Stimulated activated CD8-positive, alpha-beta memory T cell treated with anti-CD3 and anti-CD28 coated beads, Interleukin-4, amount 100 ng/mL, for 1 hour (primary cell): ENCODE measurements around the gene IL11RA.
A peak's percentile ranks its signal among the peaks of the same experiment; 100 is the strongest.

Source experiments
- DNase-seq, 2 donors: peaks; one replicate each; pipeline ENCODE4 v3.0.0-alpha.2; 2020; ENCODE audit warnings: low read depth in 2 of 2, low spot score in 1 of 2

Gene IL11RA

GRCh38 chr9:34684816-34685215 lies 32.8 kb downstream of the IL11RA start:
- no peak for DNase-seq

GRCh38 chr9:34685591-34685990 lies 33.6 kb downstream of the IL11RA start:
- DNase-seq = no peak

GRCh38 chr9:34686231-34686630 lies 34.2 kb downstream of the IL11RA start:
- DNase-seq = no peak

GRCh38 chr9:34686732-34687131 lies 34.7 kb downstream of the IL11RA start:
- DNase-seq = no peak

- DNase-seq = no peak
Measured at GRCh38 chr9:34687276-34688030, 35.5 kb downstream of the IL11RA start.

GRCh38 chr9:34688329-34689115 lies 36.5 kb downstream of the IL11RA start:
- no peak for DNase-seq

- no peak for DNase-seq
Measured at GRCh38 chr9:34689116-34689470, 37.1 kb downstream of the IL11RA start.

GRCh38 chr9:34689512-34689911 lies 37.5 kb downstream of the IL11RA start:
- DNase-seq = no peak

- no peak for DNase-seq
Measured at GRCh38 chr9:34690983-34691935, 39.3 kb downstream of the IL11RA start, which contains the start of gene CCL19. Gene CCL19 (minus strand): TSS chr9:34691276. CDS start chr9:34691139, 137 bp downstream.

GRCh38 chr9:34691936-34692315 lies 39.9 kb downstream of the IL11RA start:
- DNase-seq = no peak

GRCh38 chr9:34693560-34693959 lies 41.6 kb downstream of the IL11RA start:
- no peak for DNase-seq

- DNase-seq = no peak
Measured at GRCh38 chr9:34694811-34695210, 42.8 kb downstream of the IL11RA start.

GRCh38 chr9:34701023-34701768 lies 49.2 kb downstream of the IL11RA start:
- peak; percentile 37 to 41 for DNase-seq

GRCh38 chr9:34701769-34702736 lies 50.1 kb downstream of the IL11RA start:
- DNase-seq = peak; percentile 59 to 72

- no peak for DNase-seq
Measured at GRCh38 chr9:34707130-34707529, 55.1 kb downstream of the IL11RA start.

- no peak for DNase-seq
Measured at GRCh38 chr9:34709196-34709978, 57.4 kb downstream of the IL11RA start.

GRCh38 chr9:34710023-34710422 lies 58.0 kb downstream of the IL11RA start, which contains the start of gene CCL21:
Gene CCL21 (minus strand): TSS chr9:34710136. CDS start chr9:34710066, 70 bp downstream.
- DNase-seq = no peak
